OCI-LY1 (cell line): Measurements from ENCODE around the gene LCAT.

Experiments used
- CTCF ChIP-seq: fragments of 200-600 bp; sonication (generic), shearing (Covaris generic); IDR thresholded peaks from 2 replicates; pipeline ENCODE4 v1.5.1; 2017; ENCODE audit warnings: mild to moderate bottlenecking, antibody characterized with exemption, low read length, moderate library complexity, mixed read lengths
- EZH2 ChIP-seq: fragments of 200-600 bp; sonication (generic), shearing (Covaris generic); IDR thresholded peaks from 2 replicates; pipeline ENCODE4 v1.8.0; 2017; ENCODE audit warnings: borderline replicate concordance, mixed run types, mild to moderate bottlenecking, antibody characterized with exemption, low read length, moderate library complexity, mixed read lengths

- TF ChIP-seq CTCF (no peak), EZH2 (no peak)
Observed at GRCh38 chr16:67902831-67903230, 41.1 kb downstream of the LCAT start.
